ENCODE data around the gene C19orf38. TPM values are rescaled to one million over a fixed set of nuclear protein-coding genes. Genes with fewer than 3 reads are reported as not detected.

C19orf38 gene
- polyA plus RNA-seq, 1 experiment, result 0.45 TPM

- Histone ChIP-seq H3K4me3 (ENCODE audit: low read depth, low read length) (no peak overlapping the region), H3K27me3 (ENCODE audit: control insufficient read depth, insufficient read depth, low read length) (no peaks in the 10 kb centered on the region), H3K27ac (ENCODE audit: low read depth, low read length) (no peak overlapping the region), H3K9me3 (ENCODE audit: control insufficient read depth, insufficient read depth, low read length) (no peaks in the 10 kb centered on the region)
- no peak for DNase-seq (ENCODE audit: low read depth, low spot score)
- TF ChIP-seq CTCF (IDR thresholded peaks at IDR 0.05; ENCODE audit: low read depth, low read length), result no peak
- POLR2A ChIA-PET, result no interaction called here
- CTCF ChIA-PET, result no interaction called here
Observed at GRCh38 chr19:10907925-10908324, 59.7 kb downstream of the C19orf38 start.

DNA sequence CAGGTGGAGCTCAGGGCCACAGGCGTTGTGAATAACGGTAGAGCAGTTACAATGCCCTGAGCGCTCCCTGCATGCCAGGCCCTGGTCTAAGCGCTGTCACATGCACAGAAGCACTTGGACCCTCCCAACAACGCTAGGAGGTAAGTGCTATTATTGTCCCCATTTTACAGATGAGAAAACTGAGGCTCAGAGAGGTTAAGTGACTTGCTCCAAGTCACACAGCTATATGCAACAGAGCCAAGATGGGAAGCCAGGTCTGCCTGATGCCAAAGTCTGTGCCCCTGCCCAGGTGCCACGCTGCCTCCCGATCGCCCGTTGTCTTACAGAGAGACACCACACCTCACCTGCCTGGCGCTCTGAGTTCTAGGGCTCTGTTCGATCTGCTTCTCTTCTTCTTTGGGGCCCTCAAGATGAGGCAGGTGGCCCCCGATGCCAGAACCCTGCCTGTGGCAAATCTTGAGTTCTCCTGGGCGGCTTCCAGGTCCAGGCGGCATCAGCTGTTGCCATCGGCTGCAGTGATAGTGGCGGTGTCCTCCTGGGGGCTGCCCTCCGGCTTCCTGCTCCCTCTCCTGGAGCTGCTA, 60.3 kb downstream of the C19orf38 start:
- DNase-seq (ENCODE audit: low read depth, low spot score), result no peak
- Histone ChIP-seq H3K27me3 (ENCODE audit: control insufficient read depth, insufficient read depth, low read length) (no peaks in the 10 kb centered on the region), H3K4me3 (ENCODE audit: low read depth, low read length) (no peak overlapping the region), H3K27ac (ENCODE audit: low read depth, low read length) (no peak overlapping the region), H3K9me3 (ENCODE audit: control insufficient read depth, insufficient read depth, low read length) (no peaks in the 10 kb centered on the region)
- no peak for TF ChIP-seq CTCF (IDR thresholded peaks at IDR 0.05; ENCODE audit: low read depth, low read length)
- ChIA-PET CTCF (no interaction called here), POLR2A (no interaction called here)

- no peak for TF ChIP-seq CTCF (IDR thresholded peaks at IDR 0.05; ENCODE audit: low read depth, low read length)
- DNase-seq (ENCODE audit: low read depth, low spot score), result no peak
- no peak overlapping the region for H3K4me3 ChIP-seq (ENCODE audit: low read depth, low read length)
- no peaks in the 10 kb centered on the region; the same call in 1 of the 2 replicates for H3K9me3 ChIP-seq (ENCODE audit: control insufficient read depth, insufficient read depth, low read length)
- ChIA-PET CTCF (interaction anchor here (1.0 kb wide), 1 partner anchor 29 kb away, joined by 5 read pairs; no protein-coding TSS in a partner anchor), POLR2A (no interaction called here)
- no peaks in the 10 kb centered on the region for H3K27me3 ChIP-seq (ENCODE audit: control insufficient read depth, insufficient read depth, low read length)
- H3K27ac ChIP-seq (ENCODE audit: low read depth, low read length), result no peak overlapping the region
Observed at GRCh38 chr19:10911579-10912363, 63.6 kb downstream of the C19orf38 start.

- ChIA-PET CTCF (interaction anchor here (0.7 to 1.0 kb wide), 2 partner anchors 29 to 42 kb away, joined by 4 to 5 read pairs; no protein-coding TSS in a partner anchor), POLR2A (no interaction called here)
- H3K9me3 ChIP-seq (ENCODE audit: control insufficient read depth, insufficient read depth, low read length), result no peaks in the 10 kb centered on the region; the same call in 1 of the 2 replicates
- no peak for TF ChIP-seq CTCF (IDR thresholded peaks at IDR 0.05; ENCODE audit: low read depth, low read length)
- no peaks in the 10 kb centered on the region for H3K27me3 ChIP-seq (ENCODE audit: control insufficient read depth, insufficient read depth, low read length)
- H3K4me3 ChIP-seq (ENCODE audit: low read depth, low read length), result no peak overlapping the region
- H3K27ac ChIP-seq (ENCODE audit: low read depth, low read length), result no peak overlapping the region
- no peak for DNase-seq (ENCODE audit: low read depth, low spot score)
Observed at GRCh38 chr19:10912619-10913018, 64.4 kb downstream of the C19orf38 start.

GRCh38 chr19:10913716-10914340, 65.6 kb downstream of the C19orf38 start:
- H3K27me3 ChIP-seq (ENCODE audit: control insufficient read depth, insufficient read depth, low read length), result no peaks in the 10 kb centered on the region
- H3K4me3 ChIP-seq (ENCODE audit: low read depth, low read length), result no peak overlapping the region
- ChIA-PET CTCF (no interaction called here), POLR2A (no interaction called here)
- TF ChIP-seq CTCF (IDR thresholded peaks at IDR 0.05; ENCODE audit: low read depth, low read length), result no peak
- H3K27ac ChIP-seq (ENCODE audit: low read depth, low read length), result no peak overlapping the region
- no peak for DNase-seq (ENCODE audit: low read depth, low spot score)
- H3K9me3 ChIP-seq (ENCODE audit: control insufficient read depth, insufficient read depth, low read length), result no peaks in the 10 kb centered on the region; the same call in 1 of the 2 replicates
